Stimulated activated effector memory CD8-positive, alpha-beta T cell treated with anti-CD3 and anti-CD28 coated beads, Interleukin-12 subunit alpha, Interleukin-12 subunit beta, amount 100 ng/mL, for 72 hours (primary cell): ENCODE data around the gene COL11A1.
"Not testable (repeated sequence)": the region's sequence is repeated elsewhere in the genome, so short reads cannot be mapped to it uniquely, and the experiment has no call there.

Experiments
- ATAC-seq: fragments of 150-1000 bp; cut with Tn5 transposase; 2 replicates; pipeline ENCODE4 v1.10.0; 2021
- DNase-seq, 2 donors: peaks; one replicate each; pipeline ENCODE4 v3.0.0; 2021 to 2022; ENCODE audit warnings: low spot score in 2 of 2
- H3K27ac Mint-ChIP-seq: one replicate; pipeline ENCODE4 v1.8.0; 2022; ENCODE audit warnings: mild to moderate bottlenecking, mixed read lengths
- H3K36me3 Mint-ChIP-seq: one replicate; pipeline ENCODE4 v1.8.0; 2022; ENCODE audit warnings: mild to moderate bottlenecking, mixed read lengths
- H3K4me1 Mint-ChIP-seq: one replicate; pipeline ENCODE4 v1.8.0; 2022; ENCODE audit warnings: mixed read lengths
- H3K4me3 Mint-ChIP-seq: one replicate; pipeline ENCODE4 v1.8.0; 2022; ENCODE audit warnings: mild to moderate bottlenecking, mixed read lengths
- H3K9me3 Mint-ChIP-seq: one replicate; pipeline ENCODE4 v1.8.0; 2022; ENCODE audit warnings: mixed read lengths

The COL11A1 gene

GRCh38 chr1:103107741-103108375, 464 bp downstream of the COL11A1 start:
- Mint-ChIP-seq H3K27ac (no peak overlapping the region), H3K4me1 (peaks cover 8% of the 10 kb centered on the region), H3K36me3 (no peaks in the 10 kb centered on the region), H3K9me3 (peaks cover 3% of the 10 kb centered on the region), H3K4me3 (no peak overlapping the region)
- ATAC-seq (no peak), DNase-seq (no peak)

- peaks cover 3% of the 10 kb centered on the region for H3K9me3 Mint-ChIP-seq
- no peak overlapping the region for H3K27ac Mint-ChIP-seq
- peaks cover 8% of the 10 kb centered on the region for H3K4me1 Mint-ChIP-seq
- DNase-seq (no peak), ATAC-seq (peak; percentile 31)
- no peak overlapping the region for H3K4me3 Mint-ChIP-seq
- H3K36me3 Mint-ChIP-seq, result no peaks in the 10 kb centered on the region
Observed at GRCh38 chr1:103106426-103107341, 1.6 kb downstream of the COL11A1 start.

GRCh38 chr1:103101399-103101798, 6.9 kb downstream of the COL11A1 start:
- ATAC-seq, result no peak

GRCh38 chr1:103089221-103089620, 19.1 kb downstream of the COL11A1 start:
- Mint-ChIP-seq H3K4me1 (no peaks in the 10 kb centered on the region), H3K9me3 (peaks cover 12% of the 10 kb centered on the region), H3K36me3 (no peaks in the 10 kb centered on the region), H3K4me3 (no peak overlapping the region), H3K27ac (no peak overlapping the region)
- DNase-seq (no peak), ATAC-seq (no peak)

More at GRCh38 chr1:103101399-103101798, 6.9 kb downstream of the COL11A1 start:
- no peak overlapping the region for H3K4me3 Mint-ChIP-seq
- no peak for DNase-seq
- peaks cover 7% of the 10 kb centered on the region for H3K9me3 Mint-ChIP-seq
- no peak overlapping the region for H3K27ac Mint-ChIP-seq
- H3K4me1 Mint-ChIP-seq, result no peaks in the 10 kb centered on the region
- H3K36me3 Mint-ChIP-seq, result no peaks in the 10 kb centered on the region

GRCh38 chr1:103087256-103087655, 21.1 kb downstream of the COL11A1 start:
- DNase-seq, result no peak
- Mint-ChIP-seq H3K27ac (no peak overlapping the region), H3K4me3 (no peak overlapping the region), H3K9me3 (peaks cover 9% of the 10 kb centered on the region), H3K4me1 (no peaks in the 10 kb centered on the region), H3K36me3 (no peaks in the 10 kb centered on the region)
- ATAC-seq, result no peak

- Mint-ChIP-seq H3K27ac (no peak overlapping the region), H3K9me3 (peaks cover 4% of the 10 kb centered on the region), H3K36me3 (no peaks in the 10 kb centered on the region), H3K4me1 (no peaks in the 10 kb centered on the region), H3K4me3 (no peak overlapping the region)
- DNase-seq (no peak), ATAC-seq (no peak)
Observed at GRCh38 chr1:103084181-103084580, 24.1 kb downstream of the COL11A1 start.

GRCh38 chr1:103075316-103076000, 32.9 kb downstream of the COL11A1 start:
- no peak overlapping the region for H3K4me3 Mint-ChIP-seq
- H3K9me3 Mint-ChIP-seq, result peaks cover 9% of the 10 kb centered on the region
- no peak for DNase-seq
- no peaks in the 10 kb centered on the region for H3K4me1 Mint-ChIP-seq
- ATAC-seq, result no peak
- no peak overlapping the region for H3K27ac Mint-ChIP-seq
- no peaks in the 10 kb centered on the region for H3K36me3 Mint-ChIP-seq

- H3K4me3 Mint-ChIP-seq, result no peak overlapping the region
- no peak for ATAC-seq
Observed at GRCh38 chr1:103074224-103074623, 34.1 kb downstream of the COL11A1 start.

GRCh38 chr1:103069201-103069600, 39.1 kb downstream of the COL11A1 start:
- Mint-ChIP-seq H3K27ac (no peak overlapping the region), H3K4me3 (no peak overlapping the region), H3K36me3 (no peaks in the 10 kb centered on the region), H3K4me1 (no peaks in the 10 kb centered on the region), H3K9me3 (peaks cover 6% of the 10 kb centered on the region)
- DNase-seq, result no peak
- no peak for ATAC-seq

More at GRCh38 chr1:103074224-103074623, 34.1 kb downstream of the COL11A1 start:
- no peaks in the 10 kb centered on the region for H3K4me1 Mint-ChIP-seq
- DNase-seq, result no peak
- no peak overlapping the region for H3K27ac Mint-ChIP-seq
- H3K9me3 Mint-ChIP-seq, result peaks cover 11% of the 10 kb centered on the region
- H3K36me3 Mint-ChIP-seq, result no peaks in the 10 kb centered on the region

- Mint-ChIP-seq H3K27ac (no peak overlapping the region), H3K4me3 (no peak overlapping the region), H3K36me3 (no peaks in the 10 kb centered on the region), H3K4me1 (no peaks in the 10 kb centered on the region), H3K9me3 (peaks cover 12% of the 10 kb centered on the region)
- ATAC-seq (no peak), DNase-seq (no peak)
Observed at GRCh38 chr1:103063921-103064320, 44.4 kb downstream of the COL11A1 start.

GRCh38 chr1:103058391-103058790, 49.9 kb downstream of the COL11A1 start:
- no peaks in the 10 kb centered on the region for H3K4me1 Mint-ChIP-seq
- peaks cover 11% of the 10 kb centered on the region for H3K9me3 Mint-ChIP-seq
- ATAC-seq (no peak), DNase-seq (no peak)
- no peak overlapping the region for H3K4me3 Mint-ChIP-seq
- H3K27ac Mint-ChIP-seq, result no peak overlapping the region
- no peaks in the 10 kb centered on the region for H3K36me3 Mint-ChIP-seq

GRCh38 chr1:103056423-103056822, 51.9 kb downstream of the COL11A1 start:
- DNase-seq, result no peak
- ATAC-seq, result no peak
- Mint-ChIP-seq H3K36me3 (no peaks in the 10 kb centered on the region), H3K27ac (no peak overlapping the region), H3K4me3 (no peak overlapping the region), H3K9me3 (peaks cover 17% of the 10 kb centered on the region), H3K4me1 (no peaks in the 10 kb centered on the region)

GRCh38 chr1:103028110-103028509, 80.2 kb downstream of the COL11A1 start:
- ATAC-seq, H3K27ac Mint-ChIP-seq, H3K4me3 Mint-ChIP-seq, H3K36me3 Mint-ChIP-seq, H3K9me3 Mint-ChIP-seq, DNase-seq, H3K4me1 Mint-ChIP-seq: not testable (repeated sequence)

- H3K36me3 Mint-ChIP-seq, result no peaks in the 10 kb centered on the region
- no peaks in the 10 kb centered on the region for H3K4me1 Mint-ChIP-seq
- H3K4me3 Mint-ChIP-seq, result no peak overlapping the region
- no peak for ATAC-seq
- no peak for DNase-seq
- peaks cover 6% of the 10 kb centered on the region for H3K9me3 Mint-ChIP-seq
- no peak overlapping the region for H3K27ac Mint-ChIP-seq
Observed at GRCh38 chr1:103025858-103026409, 82.4 kb downstream of the COL11A1 start.

- Mint-ChIP-seq H3K27ac (no peak overlapping the region), H3K9me3 (peaks cover 4% of the 10 kb centered on the region), H3K36me3 (no peaks in the 10 kb centered on the region), H3K4me1 (no peaks in the 10 kb centered on the region), H3K4me3 (no peak overlapping the region)
- DNase-seq, result no peak
- no peak for ATAC-seq
Observed at GRCh38 chr1:103024051-103024450, 84.3 kb downstream of the COL11A1 start.
